Measurements from ENCODE around the gene OR10H3. TPM values are rescaled to one million over a fixed set of nuclear protein-coding genes. Genes with fewer than 3 reads are reported as not detected.

OR10H3 gene
- total RNA-seq, 1 donor from 2014 or later, result not detected

DNA sequence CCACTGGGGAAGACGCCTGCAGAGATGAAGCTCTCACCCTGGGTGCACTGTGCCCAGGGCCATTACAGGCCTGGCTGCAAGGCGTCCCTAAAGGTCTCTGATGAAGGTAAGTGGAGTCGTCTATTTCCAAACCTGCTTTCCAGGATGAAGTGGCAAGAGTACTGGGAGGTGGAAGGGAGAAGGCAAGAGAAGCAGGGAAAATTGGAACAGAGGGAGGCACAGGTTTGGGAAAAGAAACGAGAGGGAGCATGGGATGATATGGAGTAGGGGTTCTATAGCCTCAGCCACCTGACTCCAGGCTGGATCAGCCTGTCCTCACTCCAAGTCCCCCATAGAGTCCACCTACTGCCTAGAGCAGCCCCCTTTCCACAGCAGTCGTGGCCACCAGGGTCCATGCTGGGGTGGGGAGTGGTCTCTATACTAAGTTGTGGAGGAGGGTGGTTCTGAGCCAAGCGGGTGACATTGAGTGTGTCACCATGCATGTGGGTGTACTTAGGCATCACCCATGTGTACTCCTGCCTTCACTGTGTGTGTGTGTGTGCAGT, 49.9 kb downstream of the OR10H3 start, which contains the start of gene OR10H5:
OR10H5 (plus strand) TSS at position 51 of the 545 bp plus-strand sequence. CDS start 6,388 bp downstream, outside the sequence.
- TF ChIP-seq, protein P1, sequence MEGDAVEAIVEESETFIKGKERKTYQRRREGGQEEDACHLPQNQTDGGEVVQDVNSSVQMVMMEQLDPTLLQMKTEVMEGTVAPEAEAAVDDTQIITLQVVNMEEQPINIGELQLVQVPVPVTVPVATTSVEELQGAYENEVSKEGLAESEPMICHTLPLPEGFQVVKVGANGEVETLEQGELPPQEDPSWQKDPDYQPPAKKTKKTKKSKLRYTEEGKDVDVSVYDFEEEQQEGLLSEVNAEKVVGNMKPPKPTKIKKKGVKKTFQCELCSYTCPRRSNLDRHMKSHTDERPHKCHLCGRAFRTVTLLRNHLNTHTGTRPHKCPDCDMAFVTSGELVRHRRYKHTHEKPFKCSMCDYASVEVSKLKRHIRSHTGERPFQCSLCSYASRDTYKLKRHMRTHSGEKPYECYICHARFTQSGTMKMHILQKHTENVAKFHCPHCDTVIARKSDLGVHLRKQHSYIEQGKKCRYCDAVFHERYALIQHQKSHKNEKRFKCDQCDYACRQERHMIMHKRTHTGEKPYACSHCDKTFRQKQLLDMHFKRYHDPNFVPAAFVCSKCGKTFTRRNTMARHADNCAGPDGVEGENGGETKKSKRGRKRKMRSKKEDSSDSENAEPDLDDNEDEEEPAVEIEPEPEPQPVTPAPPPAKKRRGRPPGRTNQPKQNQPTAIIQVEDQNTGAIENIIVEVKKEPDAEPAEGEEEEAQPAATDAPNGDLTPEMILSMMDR (conservative IDR thresholded peaks at IDR 0.05; ENCODE audit: low read depth, low read length), result no peak
- DNase-seq (ENCODE audit: low read depth), result no peak

DNA sequence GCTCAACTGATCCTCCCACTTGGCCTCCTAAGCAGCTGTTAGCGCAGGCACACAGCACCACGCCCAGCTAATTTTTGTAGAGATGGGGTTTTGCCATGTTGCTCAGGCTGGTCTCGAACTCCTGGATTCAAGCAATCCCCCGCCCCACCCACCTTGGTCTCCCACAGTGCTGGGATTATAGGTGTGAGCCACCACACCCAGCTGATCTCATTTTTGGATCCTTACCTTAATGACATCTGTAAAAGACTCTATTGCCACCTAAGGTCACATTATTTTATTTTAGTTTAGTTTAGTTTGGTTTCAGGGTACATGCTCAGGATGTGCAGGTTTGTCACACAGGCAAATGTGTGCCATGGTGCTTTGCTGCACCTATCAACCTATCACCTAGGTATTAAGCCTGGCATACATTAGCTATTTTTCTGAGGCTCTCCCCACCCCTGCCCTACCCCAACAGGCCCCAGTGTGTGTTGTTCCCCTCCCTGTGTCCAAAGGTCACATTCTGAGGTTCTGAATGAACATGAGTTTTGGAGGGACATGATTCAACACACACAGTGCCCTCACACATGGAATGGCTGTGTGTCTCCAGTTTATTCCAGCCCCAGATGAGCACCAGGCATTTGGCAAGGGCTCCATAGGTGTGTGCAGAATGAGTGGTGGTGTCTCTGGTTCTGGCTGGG, 50.9 kb downstream of the OR10H3 start:
- no peak overlapping the region for H3K4me3 ChIP-seq (ENCODE audit: low read depth, low read length)
- DNase-seq (ENCODE audit: low read depth), result no peak
- TF ChIP-seq, protein P1 (conservative IDR thresholded peaks at IDR 0.05; ENCODE audit: low read depth, low read length), result no peak

More for the DNA sequence above, 49.9 kb downstream of the OR10H3 start, which contains the start of gene OR10H5:
- no peak within 1 kb of the TSS for H3K4me3 ChIP-seq (ENCODE audit: low read depth, low read length)

DNA sequence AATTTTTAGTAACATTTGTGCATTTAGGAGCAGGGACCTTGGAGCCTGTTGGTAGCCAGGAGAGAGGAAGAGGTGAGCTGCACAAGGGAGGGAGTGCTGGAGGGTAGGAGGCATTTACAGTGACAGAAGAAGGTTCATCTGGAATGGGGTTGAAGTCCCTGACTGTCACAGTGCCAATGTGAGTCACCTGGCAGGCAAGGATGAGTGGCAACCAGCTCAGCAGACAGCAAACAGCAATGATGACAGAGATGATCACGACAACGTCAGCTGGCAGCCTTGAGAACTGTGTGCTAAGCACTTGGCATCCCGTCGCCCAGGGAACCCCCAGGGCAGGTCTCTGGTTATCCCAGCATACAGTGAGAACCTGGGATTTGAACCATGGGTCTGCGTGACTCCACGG, 52.3 kb downstream of the OR10H3 start:
- no peak for DNase-seq (ENCODE audit: low read depth)
- H3K4me3 ChIP-seq (ENCODE audit: low read depth, low read length), result no peak overlapping the region

More for the DNA sequence above, 52.3 kb downstream of the OR10H3 start:
- TF ChIP-seq, protein P1 (conservative IDR thresholded peaks at IDR 0.05; ENCODE audit: low read depth, low read length), result no peak

Other genes with a start within 250 kb of the OR10H3 start
- gene CYP4F22, start 229.5 kb upstream of the OR10H3 start, total RNA-seq, result not detected in 2 replicates
- gene CYP4F8, start 122.8 kb upstream of the OR10H3 start, total RNA-seq, result not detected in 2 replicates
- not detected in 2 replicates for gene CYP4F3, start 97.1 kb upstream of the OR10H3 start, total RNA-seq
- not detected in 2 replicates for gene CYP4F12, start 64.9 kb upstream of the OR10H3 start, total RNA-seq
- not detected in 2 replicates for gene OR10H2, start 10.0 kb upstream of the OR10H3 start, total RNA-seq
- not detected in 2 replicates for gene OR10H5, start 49.7 kb downstream of the OR10H3 start, total RNA-seq
- gene OR10H1, start 77.7 kb downstream of the OR10H3 start, total RNA-seq, result not detected in 2 replicates
- gene CYP4F2, start 160.1 kb downstream of the OR10H3 start, total RNA-seq, result not detected in 2 replicates
- gene CYP4F11, start 196.5 kb downstream of the OR10H3 start, total RNA-seq, result not detected in 2 replicates
- not detected in 2 replicates for gene OR10H4, start 211.0 kb downstream of the OR10H3 start, total RNA-seq

Measured in epithelial cell of proximal tubule (primary cell).